ENCODE data around the gene RNF141.

The RNF141 gene

DNA sequence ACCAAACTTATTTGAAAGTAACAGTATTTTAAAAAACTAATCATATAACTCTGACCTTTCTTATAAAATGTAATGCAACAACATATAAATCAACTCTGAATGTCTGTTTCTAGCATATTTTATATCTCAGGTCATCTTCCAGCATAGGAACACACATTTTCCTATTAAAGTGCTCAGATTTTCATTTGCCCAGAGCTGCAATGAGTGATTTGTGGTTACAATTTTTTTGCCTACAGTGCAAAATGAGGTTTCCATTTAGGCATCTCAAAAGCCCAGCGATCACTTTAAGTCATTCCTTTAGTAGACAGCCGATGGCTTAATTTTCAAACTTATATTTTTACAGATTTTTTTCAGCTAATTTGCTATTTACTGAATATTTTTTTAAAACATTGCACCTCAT, 26.5 kb upstream of the RNF141 start:
- H3K27ac ChIP-seq: peak overlapping the region; percentile 31 to 42
- no peaks in the 10 kb centered on the region for H3K9me3 ChIP-seq
- H3K4me1 ChIP-seq: peaks cover 0 to 28% (median 3%) of the 10 kb centered on the region in 4 donors
- TF ChIP-seq, protein P1, sequence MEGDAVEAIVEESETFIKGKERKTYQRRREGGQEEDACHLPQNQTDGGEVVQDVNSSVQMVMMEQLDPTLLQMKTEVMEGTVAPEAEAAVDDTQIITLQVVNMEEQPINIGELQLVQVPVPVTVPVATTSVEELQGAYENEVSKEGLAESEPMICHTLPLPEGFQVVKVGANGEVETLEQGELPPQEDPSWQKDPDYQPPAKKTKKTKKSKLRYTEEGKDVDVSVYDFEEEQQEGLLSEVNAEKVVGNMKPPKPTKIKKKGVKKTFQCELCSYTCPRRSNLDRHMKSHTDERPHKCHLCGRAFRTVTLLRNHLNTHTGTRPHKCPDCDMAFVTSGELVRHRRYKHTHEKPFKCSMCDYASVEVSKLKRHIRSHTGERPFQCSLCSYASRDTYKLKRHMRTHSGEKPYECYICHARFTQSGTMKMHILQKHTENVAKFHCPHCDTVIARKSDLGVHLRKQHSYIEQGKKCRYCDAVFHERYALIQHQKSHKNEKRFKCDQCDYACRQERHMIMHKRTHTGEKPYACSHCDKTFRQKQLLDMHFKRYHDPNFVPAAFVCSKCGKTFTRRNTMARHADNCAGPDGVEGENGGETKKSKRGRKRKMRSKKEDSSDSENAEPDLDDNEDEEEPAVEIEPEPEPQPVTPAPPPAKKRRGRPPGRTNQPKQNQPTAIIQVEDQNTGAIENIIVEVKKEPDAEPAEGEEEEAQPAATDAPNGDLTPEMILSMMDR (IDR thresholded peaks at IDR 0.05): no peak
- H3K27me3 ChIP-seq: no peaks in the 10 kb centered on the region
- intact Hi-C loops (cut with DNase I; ENCODE audit: low total_unique reads): loop anchor here (10.0 kb wide), 2 partner anchors 163 to 167 kb away; no protein-coding TSS in a partner anchor
- no peak for DNase-seq
- no peaks in the 10 kb centered on the region for H3K36me3 ChIP-seq
- peak overlapping the region in 1 of 2 donors; percentile 13 for H3K4me3 ChIP-seq

DNA sequence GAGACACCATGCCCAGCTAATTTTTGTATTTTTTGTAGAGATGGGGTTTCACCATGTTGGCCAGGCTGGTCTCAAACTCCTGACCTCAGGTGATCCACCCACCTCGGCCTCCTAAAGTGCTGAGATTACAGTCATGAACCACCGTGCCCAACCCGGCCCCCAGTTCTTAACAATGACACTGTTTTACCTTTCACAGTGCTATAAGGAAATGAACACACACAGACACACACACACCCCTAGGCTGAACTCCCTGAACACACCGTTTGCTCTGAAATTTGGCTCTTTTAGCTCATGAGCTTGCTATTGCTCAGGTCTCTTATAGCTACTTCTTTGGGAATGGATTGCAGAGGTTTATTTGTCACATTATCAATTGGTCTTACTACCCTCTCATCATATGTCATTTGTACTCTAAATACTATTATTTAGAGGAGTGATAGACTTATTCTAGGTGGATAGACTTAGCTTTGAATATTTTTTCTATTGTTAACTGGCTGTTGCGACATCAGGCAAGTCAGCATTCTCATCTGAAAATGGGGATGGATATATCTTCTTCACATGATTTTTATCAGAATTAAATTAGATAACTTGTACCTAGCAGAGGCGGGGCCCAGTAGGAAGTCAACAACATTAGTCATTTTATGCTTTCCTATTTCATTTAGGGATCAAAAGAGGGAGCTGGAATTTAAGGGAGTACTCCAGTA, 25.4 kb upstream of the RNF141 start:
- intact Hi-C loops (cut with DNase I; ENCODE audit: low total_unique reads): loop anchor here (10.0 kb wide), 2 partner anchors 162 to 168 kb away; no protein-coding TSS in a partner anchor

DNA sequence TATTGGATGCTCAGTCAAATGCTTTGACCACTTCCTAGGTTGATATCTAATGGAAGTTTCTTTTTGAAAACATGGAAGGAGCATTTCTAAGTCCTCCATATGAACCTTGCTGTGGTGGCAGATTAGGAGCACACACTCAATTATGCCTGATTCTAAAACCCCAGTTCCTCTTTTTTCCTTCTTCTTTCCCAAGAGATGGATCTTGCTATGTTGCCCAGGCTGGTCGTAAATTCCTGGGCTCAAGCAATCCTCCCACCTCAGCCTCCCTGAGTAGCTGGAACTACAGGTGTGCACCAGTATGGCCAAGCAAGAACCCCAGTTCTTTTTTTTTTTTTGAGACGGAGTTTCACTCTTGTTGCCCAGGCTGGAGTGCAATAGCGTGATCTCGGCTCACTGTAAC, 24.5 kb upstream of the RNF141 start:
- peaks cover 0 to 23% (median 2%) of the 10 kb centered on the region in 4 donors for H3K4me1 ChIP-seq
- H3K36me3 ChIP-seq: no peaks in the 10 kb centered on the region
- intact Hi-C loops (cut with DNase I; ENCODE audit: low total_unique reads): loop anchor here (10.0 kb wide), 2 partner anchors 161 to 169 kb away; no protein-coding TSS in a partner anchor
- H3K9me3 ChIP-seq: no peaks in the 10 kb centered on the region
- no peak for DNase-seq
- TF ChIP-seq, protein P1 (IDR thresholded peaks at IDR 0.05): no peak
- H3K27ac ChIP-seq: peak overlapping the region in 1 of 2 donors; percentile 1
- H3K4me3 ChIP-seq: no peak overlapping the region
- no peaks in the 10 kb centered on the region for H3K27me3 ChIP-seq

More for the DNA sequence above, 25.4 kb upstream of the RNF141 start:
- Histone ChIP-seq H3K4me1 (peaks cover 0 to 23% (median 2%) of the 10 kb centered on the region in 4 donors), H3K27me3 (no peaks in the 10 kb centered on the region), H3K36me3 (no peaks in the 10 kb centered on the region), H3K9me3 (no peaks in the 10 kb centered on the region), H3K4me3 (peak overlapping the region in 1 of 2 donors; percentile 2), H3K27ac (no peak overlapping the region)
- DNase-seq: no peak
- TF ChIP-seq, protein P1 (IDR thresholded peaks at IDR 0.05): no peak

DNA sequence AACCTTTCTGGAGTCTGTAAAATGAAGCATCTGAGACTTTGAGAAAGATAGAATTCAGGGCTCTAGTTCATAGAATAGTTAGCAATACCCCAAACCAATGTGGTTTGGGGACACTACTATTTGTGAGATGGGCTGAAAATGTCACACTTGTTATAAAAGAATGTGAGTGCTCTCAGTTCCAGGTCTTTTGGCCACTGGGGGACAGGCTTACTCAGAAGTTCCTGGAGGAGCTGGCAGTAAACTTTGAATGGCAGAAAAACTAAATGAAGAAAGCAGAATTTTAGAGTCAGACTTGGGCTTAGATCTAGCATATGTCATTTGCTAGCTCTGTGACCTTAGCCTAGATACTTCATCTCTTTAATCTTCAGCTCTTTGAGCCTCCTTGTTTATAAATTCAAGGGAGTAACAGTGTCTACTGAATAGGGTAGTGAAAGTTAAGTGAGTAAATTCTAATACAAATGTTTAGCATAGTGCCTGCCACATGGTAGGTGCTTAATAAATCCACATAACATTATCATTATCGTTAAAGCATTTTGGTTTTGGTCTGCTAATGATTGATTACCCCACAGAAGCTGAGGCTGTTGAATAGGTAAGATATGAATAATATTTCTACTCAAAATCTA, 23.8 kb upstream of the RNF141 start:
- TF ChIP-seq, protein P1 (IDR thresholded peaks at IDR 0.05): peak; percentile 59 to 65
- Histone ChIP-seq H3K9me3 (no peaks in the 10 kb centered on the region), H3K27ac (peak overlapping the region in 1 of 2 donors; percentile 1), H3K36me3 (peaks cover 0 to 5% (median 4%) of the 10 kb centered on the region in 3 donors), H3K27me3 (no peaks in the 10 kb centered on the region), H3K4me1 (peaks cover 0 to 18% (median 2%) of the 10 kb centered on the region in 4 donors), H3K4me3 (no peak overlapping the region)
- intact Hi-C loops (cut with DNase I; ENCODE audit: low total_unique reads): loop anchor here (10.0 kb wide), 2 partner anchors 160 to 170 kb away; no protein-coding TSS in a partner anchor
- DNase-seq: no peak

DNA sequence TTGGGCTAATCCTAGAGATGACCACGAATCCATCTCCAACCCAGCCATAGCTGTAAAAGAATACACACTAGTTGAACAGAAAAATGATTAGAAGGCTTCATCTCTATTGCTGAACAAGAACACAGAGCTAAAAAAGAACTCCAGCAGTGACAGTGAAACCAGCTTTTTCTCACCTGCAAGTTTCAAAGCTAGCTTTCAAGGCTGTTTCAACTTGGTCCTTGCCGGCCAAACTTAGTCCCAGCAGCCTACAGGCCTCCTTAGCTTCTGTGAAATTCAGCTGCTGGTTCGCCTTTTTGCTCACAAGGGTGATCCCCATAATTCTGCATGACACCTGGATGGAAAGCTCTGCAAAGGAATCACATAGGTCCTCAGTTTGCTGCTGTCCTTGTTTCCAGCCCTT, 23.0 kb upstream of the RNF141 start:
- Histone ChIP-seq H3K4me1 (peaks cover 0 to 10% (median 2%) of the 10 kb centered on the region in 4 donors), H3K36me3 (peaks cover 0 to 12% (median 10%) of the 10 kb centered on the region in 3 donors), H3K4me3 (no peak overlapping the region), H3K9me3 (no peaks in the 10 kb centered on the region), H3K27me3 (no peaks in the 10 kb centered on the region), H3K27ac (no peak overlapping the region)
- TF ChIP-seq, protein P1 (IDR thresholded peaks at IDR 0.05): no peak
- no peak for DNase-seq
- intact Hi-C loops (cut with DNase I; ENCODE audit: low total_unique reads): loop anchor here (10.0 kb wide), 2 partner anchors 159 to 171 kb away; no protein-coding TSS in a partner anchor

All from tibial artery (tissue), 4 donors.